ENCODE measurements around the gene DNAH11. TPM values are rescaled to one million over a fixed set of nuclear protein-coding genes. Genes with fewer than 3 reads are reported as not detected.
A peak's percentile ranks its signal among the peaks of the same experiment; 100 is the strongest.

DNAH11 gene
- total and polyA plus RNA-seq, 8 donors, result 0.46 to 3.8 (median 1.1) TPM

DNA sequence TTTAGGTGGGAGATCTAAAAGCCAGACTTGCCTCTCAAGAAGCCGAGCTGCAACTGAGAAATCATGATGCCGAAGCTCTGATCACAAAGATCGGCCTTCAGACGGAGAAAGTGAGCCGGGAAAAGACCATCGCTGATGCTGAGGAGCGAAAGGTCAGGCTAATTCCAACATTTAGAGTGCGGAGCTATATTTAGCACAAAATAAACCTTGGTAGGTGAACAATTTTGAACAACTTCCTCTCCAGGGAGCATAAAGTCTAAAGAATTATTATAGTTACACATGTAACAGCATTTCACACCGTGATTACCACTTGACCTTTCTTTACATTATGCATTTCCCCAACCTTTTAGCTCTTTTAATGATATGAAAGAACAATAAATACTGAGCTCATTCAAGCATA lies 236.1 kb downstream of the DNAH11 start:
- no peaks in the 10 kb centered on the region for H3K4me1 ChIP-seq
- intact Hi-C loops (cut with DNase I), result no loop called here
- 82 to 88% methylated on average over 9 of the region's 9 CpGs for WGBS, 2 donors
- no peak for FAIRE-seq
- DNase-seq, result no peak
- no peak for ATAC-seq
- H3K27me3 ChIP-seq, result no peaks in the 10 kb centered on the region
- no peaks in the 10 kb centered on the region for H3K9me3 ChIP-seq
- TF ChIP-seq, protein P1, sequence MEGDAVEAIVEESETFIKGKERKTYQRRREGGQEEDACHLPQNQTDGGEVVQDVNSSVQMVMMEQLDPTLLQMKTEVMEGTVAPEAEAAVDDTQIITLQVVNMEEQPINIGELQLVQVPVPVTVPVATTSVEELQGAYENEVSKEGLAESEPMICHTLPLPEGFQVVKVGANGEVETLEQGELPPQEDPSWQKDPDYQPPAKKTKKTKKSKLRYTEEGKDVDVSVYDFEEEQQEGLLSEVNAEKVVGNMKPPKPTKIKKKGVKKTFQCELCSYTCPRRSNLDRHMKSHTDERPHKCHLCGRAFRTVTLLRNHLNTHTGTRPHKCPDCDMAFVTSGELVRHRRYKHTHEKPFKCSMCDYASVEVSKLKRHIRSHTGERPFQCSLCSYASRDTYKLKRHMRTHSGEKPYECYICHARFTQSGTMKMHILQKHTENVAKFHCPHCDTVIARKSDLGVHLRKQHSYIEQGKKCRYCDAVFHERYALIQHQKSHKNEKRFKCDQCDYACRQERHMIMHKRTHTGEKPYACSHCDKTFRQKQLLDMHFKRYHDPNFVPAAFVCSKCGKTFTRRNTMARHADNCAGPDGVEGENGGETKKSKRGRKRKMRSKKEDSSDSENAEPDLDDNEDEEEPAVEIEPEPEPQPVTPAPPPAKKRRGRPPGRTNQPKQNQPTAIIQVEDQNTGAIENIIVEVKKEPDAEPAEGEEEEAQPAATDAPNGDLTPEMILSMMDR (IDR thresholded peaks at IDR 0.05), result no peak
- H3K36me3 ChIP-seq, result no peaks in the 10 kb centered on the region
- H3K27ac ChIP-seq, result no peak overlapping the region
- H3K4me3 ChIP-seq, result no peak overlapping the region

DNA sequence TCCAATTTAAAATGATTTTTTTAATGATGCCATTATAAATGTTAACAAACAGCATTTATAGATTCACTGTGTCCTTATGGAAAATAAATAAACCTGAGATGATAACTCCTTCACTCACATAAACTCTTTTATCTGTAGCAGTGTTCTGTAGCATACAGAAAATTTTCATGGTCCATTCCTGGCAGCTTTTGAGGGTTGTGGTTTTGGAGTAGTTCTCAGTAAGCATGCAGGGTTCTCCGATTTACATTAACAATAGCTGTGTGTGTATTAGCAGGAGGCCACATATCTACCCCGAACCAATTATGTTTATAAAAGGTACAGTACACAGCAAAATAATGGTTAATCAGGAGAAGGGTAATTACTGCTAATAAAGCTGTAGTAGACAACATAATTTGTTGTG lies 240.2 kb downstream of the DNAH11 start:
- 54 to 68% methylated on average over 2 of the region's 2 CpGs for WGBS, 2 donors
- no peak for DNase-seq

DNA sequence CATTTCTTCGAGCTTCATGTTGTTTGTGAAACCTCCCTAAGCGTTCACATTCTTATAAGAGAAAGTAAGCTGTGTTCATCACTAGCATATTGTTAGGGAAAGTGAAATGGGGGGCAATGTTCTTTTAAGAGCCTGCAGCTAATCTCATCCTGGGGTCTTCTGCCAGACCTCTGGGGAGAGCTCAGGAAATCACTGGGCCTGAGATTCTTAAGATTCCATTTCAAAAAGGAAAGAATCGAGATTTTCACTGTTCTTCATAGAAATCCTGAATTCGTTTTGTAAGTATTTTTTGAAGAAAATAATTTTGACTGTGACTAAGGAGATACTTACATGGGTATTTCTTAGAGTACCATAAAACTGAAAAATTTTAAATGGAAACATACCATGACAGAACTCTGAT lies 242.2 kb downstream of the DNAH11 start:
- H3K36me3 ChIP-seq, result no peaks in the 10 kb centered on the region
- 74 to 82% methylated on average over 4 of the region's 4 CpGs for WGBS, 2 donors
- no peak for FAIRE-seq
- no peaks in the 10 kb centered on the region for H3K27me3 ChIP-seq
- H3K27ac ChIP-seq, result no peak overlapping the region
- H3K4me1 ChIP-seq, result no peaks in the 10 kb centered on the region
- TF ChIP-seq, protein P1 (IDR thresholded peaks at IDR 0.05), result no peak
- no peaks in the 10 kb centered on the region for H3K9me3 ChIP-seq
- no peak for DNase-seq
- no peak overlapping the region for H3K4me3 ChIP-seq
- no peak for ATAC-seq
- intact Hi-C loops (cut with DNase I), result no loop called here

More for the DNA sequence above, 240.2 kb downstream of the DNAH11 start:
- Histone ChIP-seq H3K27ac (no peak overlapping the region), H3K27me3 (no peaks in the 10 kb centered on the region), H3K4me3 (no peak overlapping the region), H3K36me3 (no peaks in the 10 kb centered on the region), H3K4me1 (no peaks in the 10 kb centered on the region), H3K9me3 (no peaks in the 10 kb centered on the region)
- intact Hi-C loops (cut with DNase I), result no loop called here
- ATAC-seq (no peak), FAIRE-seq (no peak)
- TF ChIP-seq, protein P1 (IDR thresholded peaks at IDR 0.05), result no peak

GRCh38 chr7:21805791-21806190 lies 263.0 kb downstream of the DNAH11 start:
- ATAC-seq, result peak; percentile 73 to 84 (median 78)
- 7 to 16% methylated on average over 1 of the region's 1 CpG for whole genome bisulfite sequencing, 2 donors

DNA sequence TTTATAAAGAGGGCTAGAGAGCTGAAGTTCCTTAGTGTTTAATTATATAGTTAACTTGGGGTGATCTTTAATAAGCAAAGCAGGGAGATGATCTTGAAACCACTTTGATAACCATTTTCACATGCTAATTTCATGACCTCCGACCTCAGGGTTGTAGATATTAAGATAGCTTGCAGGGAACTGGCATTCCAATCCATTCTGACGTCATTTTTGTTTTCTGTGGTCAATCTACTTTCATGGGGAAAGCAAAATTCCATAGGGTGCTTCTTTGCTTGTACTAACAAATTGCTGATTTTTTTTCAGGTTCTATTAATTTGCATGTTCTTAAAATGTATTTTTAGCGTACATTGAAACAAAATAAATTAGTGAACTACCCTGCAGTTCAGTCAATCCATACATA lies 263.5 kb downstream of the DNAH11 start:
- Histone ChIP-seq H3K27ac (no peak overlapping the region), H3K27me3 (no peaks in the 10 kb centered on the region), H3K9me3 (no peaks in the 10 kb centered on the region), H3K4me3 (no peak overlapping the region), H3K4me1 (peaks cover 0 to 12% (median 0%) of the 10 kb centered on the region in 3 donors), H3K36me3 (no peaks in the 10 kb centered on the region)
- TF ChIP-seq, protein P1 (IDR thresholded peaks at IDR 0.05), result no peak
- 47 to 58% methylated on average over 3 of the region's 3 CpGs for WGBS, 2 donors
- ATAC-seq (peak; percentile 37 to 70 (median 48)), FAIRE-seq (no peak), DNase-seq (no peak)
- intact Hi-C loops (cut with DNase I), result no loop called here

More at GRCh38 chr7:21805791-21806190, 263.0 kb downstream of the DNAH11 start:
- TF ChIP-seq, protein P1 (IDR thresholded peaks at IDR 0.05), result no peak
- no peaks in the 10 kb centered on the region for H3K36me3 ChIP-seq
- H3K4me1 ChIP-seq, result peaks cover 0 to 12% (median 0%) of the 10 kb centered on the region in 3 donors
- no peak overlapping the region for H3K27ac ChIP-seq
- no peaks in the 10 kb centered on the region for H3K27me3 ChIP-seq
- DNase-seq, result no peak
- no peak overlapping the region for H3K4me3 ChIP-seq
- no peaks in the 10 kb centered on the region for H3K9me3 ChIP-seq
- FAIRE-seq, result no peak
- intact Hi-C loops (cut with DNase I), result no loop called here

Data from pancreas (tissue), 10 donors.